ENCODE results near the gene XKRX.

DNA sequence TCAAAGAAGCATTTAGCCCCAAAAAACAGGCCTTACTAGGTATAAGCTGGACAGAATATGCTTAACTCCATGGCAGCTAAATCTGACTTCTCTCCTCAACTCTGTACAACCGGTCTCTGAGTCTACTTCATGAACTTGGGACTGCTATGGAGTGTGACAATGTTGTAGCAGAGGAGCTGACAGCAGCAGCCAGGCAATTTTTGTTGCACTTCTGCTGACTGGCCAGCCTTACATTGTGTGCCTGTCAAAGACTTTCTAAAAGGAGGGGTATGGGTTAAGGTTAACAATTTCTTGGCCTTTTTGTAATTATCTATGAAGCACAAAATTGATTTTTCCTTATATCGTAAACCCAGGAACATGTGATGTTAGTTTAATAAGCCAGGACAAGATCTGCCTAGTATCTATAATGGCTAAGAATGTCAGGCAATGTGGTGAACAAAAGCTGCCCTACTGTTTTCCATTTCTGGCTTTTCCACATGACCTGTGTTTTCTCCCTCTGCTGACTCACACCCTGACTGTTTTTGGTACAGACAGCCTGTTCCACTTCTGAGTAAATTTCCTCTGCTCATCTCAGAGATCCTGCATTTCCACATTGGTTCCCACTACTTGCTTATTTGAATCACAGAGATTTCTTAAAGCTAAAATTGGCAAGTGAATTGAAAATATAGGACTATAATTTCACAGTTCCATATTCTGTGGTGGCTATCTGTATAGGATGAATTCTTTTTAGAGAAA is 63.9 kb downstream of the XKRX start:
- no peak for TF ChIP-seq POLR2AphosphoS5 (IDR thresholded peaks at IDR 0.05; ENCODE audit: low read depth, low read length)
- TF ChIP-seq, protein P1, sequence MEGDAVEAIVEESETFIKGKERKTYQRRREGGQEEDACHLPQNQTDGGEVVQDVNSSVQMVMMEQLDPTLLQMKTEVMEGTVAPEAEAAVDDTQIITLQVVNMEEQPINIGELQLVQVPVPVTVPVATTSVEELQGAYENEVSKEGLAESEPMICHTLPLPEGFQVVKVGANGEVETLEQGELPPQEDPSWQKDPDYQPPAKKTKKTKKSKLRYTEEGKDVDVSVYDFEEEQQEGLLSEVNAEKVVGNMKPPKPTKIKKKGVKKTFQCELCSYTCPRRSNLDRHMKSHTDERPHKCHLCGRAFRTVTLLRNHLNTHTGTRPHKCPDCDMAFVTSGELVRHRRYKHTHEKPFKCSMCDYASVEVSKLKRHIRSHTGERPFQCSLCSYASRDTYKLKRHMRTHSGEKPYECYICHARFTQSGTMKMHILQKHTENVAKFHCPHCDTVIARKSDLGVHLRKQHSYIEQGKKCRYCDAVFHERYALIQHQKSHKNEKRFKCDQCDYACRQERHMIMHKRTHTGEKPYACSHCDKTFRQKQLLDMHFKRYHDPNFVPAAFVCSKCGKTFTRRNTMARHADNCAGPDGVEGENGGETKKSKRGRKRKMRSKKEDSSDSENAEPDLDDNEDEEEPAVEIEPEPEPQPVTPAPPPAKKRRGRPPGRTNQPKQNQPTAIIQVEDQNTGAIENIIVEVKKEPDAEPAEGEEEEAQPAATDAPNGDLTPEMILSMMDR (IDR thresholded peaks at IDR 0.05), result no peak
- no peak for TF ChIP-seq FOXM1 (IDR thresholded peaks at IDR 0.05; ENCODE audit: low read depth)
- TF ChIP-seq EP300 (IDR thresholded peaks at IDR 0.05; ENCODE audit: borderline replicate concordance in 1 of 2, low read depth in 1 of 2, low read length in 1 of 2), result no peak
- no peak for TF ChIP-seq GABPA (IDR thresholded peaks at IDR 0.05; ENCODE audit: low read depth)
